HCT116 (cell line): ENCODE data around the gene VSIG10. TPM values are rescaled to one million over a fixed set of nuclear protein-coding genes. Genes with fewer than 3 reads are reported as not detected.

ENCODE experiments used
- ATAC-seq: fragments of 200-7000 bp; cut with Tn5 transposase; 2 replicates; pipeline ENCODE4 v1.9.1; 2020; ENCODE audit warnings: mild to moderate bottlenecking, moderate library complexity
- BruUV-seq: library from RNA; stranded (reverse); fragments of 400-500 nt; replicated peaks from 2 replicates; lab custom pipeline; 2021; lab: Mats Ljungman, UMichigan
- CTCF ChIA-PET: fragments of 300-600 bp; sonication (Branson Sonifier 250); formaldehyde crosslinking; loops from one replicate; lab custom pipeline; 2021; ENCODE audit warnings: antibody characterized with exemption; lab: Charles Lee
- POLR2A ChIA-PET: fragments of 300-600, 350-600 bp; sonication (Branson Sonifier 250); formaldehyde crosslinking; loops from one replicate; lab custom pipeline; 2021; ENCODE audit warnings: antibody characterized with exemption; lab: Charles Lee
- RAD21 ChIA-PET, 2 experiments: fragments of 300-600 bp; sonication (Branson Sonifier 250); formaldehyde crosslinking; loops; one replicate each; lab custom pipeline; 2023; ENCODE audit warnings: low total read pairs in 2 of 2; ENCODE audit not compliant: uncharacterized antibody in 2 of 2, unreplicated experiment in 2 of 2, low non-redundant PET in 1 of 2; lab: Charles Lee
- DNase-seq: peaks from one replicate; pipeline ENCODE4 v3.0.0-alpha.2; 2010; ENCODE audit warnings: low read depth, low spot score
- H2AFZ ChIP-seq: fragments of 200-600 bp; shearing (Covaris generic), sonication (generic); 2 replicates; pipeline ENCODE4 v1.6.1; 2017; ENCODE audit warnings: low read depth, mixed run types, mixed read lengths, antibody characterized with exemption, low read length; ENCODE audit not compliant: poor library complexity, severe bottlenecking
- H3K27ac ChIP-seq: 2 replicates; pipeline ENCODE4 v1.5.1; 2012; ENCODE audit warnings: low read depth, low read length
- H3K27me3 ChIP-seq: fragments of 200-600 bp; sonication (generic); 2 replicates; pipeline ENCODE4 v1.6.1; 2016; ENCODE audit warnings: mixed run types, low read length, mixed read lengths; ENCODE audit not compliant: insufficient read depth
- H3K36me3 ChIP-seq, 2 experiments: fragments of 200-500 bp in 1 of 2; fragments of 200-600 bp in 1 of 2; sonication (Bioruptor generic) in 1 of 2; sonication (generic) in 1 of 2; 2 replicates each; pipeline versions ENCODE4 v1.5.1 to v1.6.1; 2014 to 2016; ENCODE audit warnings: low read length in 2 of 2, inconsistent platforms in 1 of 2, mixed read lengths in 1 of 2, mixed run types in 1 of 2; ENCODE audit not compliant: insufficient read depth in 2 of 2, control insufficient read depth in 1 of 2
- H3K4me1 ChIP-seq, 2 experiments: fragments of 200-600 bp in 1 of 2; sonication (generic) in 1 of 2; 2 replicates each; pipeline versions ENCODE4 v1.5.1 to v1.6.1; 2012 to 2017; ENCODE audit warnings: low read length in 2 of 2, inconsistent platforms in 1 of 2, mild to moderate bottlenecking in 1 of 2, mixed read lengths in 1 of 2, mixed run types in 1 of 2, moderate library complexity in 1 of 2; ENCODE audit not compliant: insufficient read depth in 2 of 2, control insufficient read depth in 1 of 2
- H3K4me2 ChIP-seq: fragments of 200-600 bp; sonication (generic); 2 replicates; pipeline ENCODE4 v1.6.1; 2017; ENCODE audit warnings: mixed run types, low read length, mixed read lengths
- H3K4me3 ChIP-seq, 2 experiments: fragments of 200-600 bp in 1 of 2; sonication (generic) in 1 of 2; replicated peaks in 1 of 2; 2 replicates each; pipeline ENCODE4 v1.5.1; 2011 to 2016; ENCODE audit warnings: low read length in 2 of 2, control low read depth in 1 of 2, low read depth in 1 of 2, mild to moderate bottlenecking in 1 of 2, mixed read lengths in 1 of 2, mixed run types in 1 of 2
- H3K79me2 ChIP-seq: fragments of 200-600 bp; sonication (generic); 2 replicates; pipeline ENCODE4 v1.6.1; 2017; ENCODE audit warnings: mild to moderate bottlenecking, mixed run types, low read length, moderate library complexity, mixed read lengths; ENCODE audit not compliant: insufficient read depth
- H3K9ac ChIP-seq: fragments of 200-600 bp; sonication (generic); 2 replicates; pipeline ENCODE4 v1.6.1; 2016; ENCODE audit warnings: low read length, mixed read lengths
- H3K9me2 ChIP-seq: fragments of 200-600 bp; sonication (generic), shearing (Covaris generic); 2 replicates; pipeline ENCODE4 v1.6.1; 2017; ENCODE audit warnings: mixed run types, mild to moderate bottlenecking, moderate library complexity; ENCODE audit not compliant: insufficient read depth
- H3K9me3 ChIP-seq, 2 experiments: fragments of 200-500 bp in 1 of 2; fragments of 200-600 bp in 1 of 2; sonication (Bioruptor generic) in 1 of 2; sonication (generic) in 1 of 2; 2 replicates each; pipeline ENCODE4 v1.6.1; 2014 to 2017; ENCODE audit warnings: low read length in 2 of 2, mixed read lengths in 2 of 2, inconsistent platforms in 1 of 2, low read depth in 1 of 2, mild to moderate bottlenecking in 1 of 2, mixed run types in 1 of 2, moderate library complexity in 1 of 2; ENCODE audit not compliant: control insufficient read depth in 1 of 2, insufficient read depth in 1 of 2
- H4K20me1 ChIP-seq: fragments of 200-600 bp; sonication (generic), shearing (Covaris generic); 2 replicates; pipeline ENCODE4 v1.6.1; 2017; ENCODE audit warnings: mixed run types, mild to moderate bottlenecking, moderate library complexity; ENCODE audit not compliant: insufficient read depth
- ELF1 ChIP-seq: IDR thresholded peaks from 2 replicates; pipeline ENCODE4 v1.6.1; 2012; ENCODE audit warnings: low read depth, borderline replicate concordance
- EZH2phosphoT487 ChIP-seq: fragments of 200-600 bp; IDR thresholded peaks from 2 replicates; pipeline ENCODE4 v1.6.1; 2018; ENCODE audit warnings: antibody characterized with exemption, borderline replicate concordance
- TCF7L2 ChIP-seq: IDR thresholded peaks from 2 replicates; pipeline ENCODE4 v1.7.0; 2011; ENCODE audit warnings: borderline replicate concordance, inconsistent platforms; ENCODE audit not compliant: insufficient read depth, insufficient read length; ENCODE audit errors: extremely low read depth
- YY1 ChIP-seq: IDR thresholded peaks from 2 replicates; pipeline ENCODE4 v1.6.1; 2011; ENCODE audit warnings: low read length, low read depth, moderate library complexity, mild to moderate bottlenecking; ENCODE audit not compliant: insufficient replicate concordance; ENCODE audit errors: extremely low read depth
- intact Hi-C: fragments of 100-400 bp; cut with micrococcal nuclease; formaldehyde crosslinking; loops from 2 replicates; pipeline ENCODE4 v1.10.0; 2022
- total RNA-seq: library from RNA; stranded (reverse); gene quantifications from one replicate; pipeline ENCODE4 v1.2.1, GENCODE V29; 2021; ENCODE audit not compliant: unreplicated experiment
- TF ChIP-seq, protein P1 (sequence below): IDR thresholded peaks from 2 replicates; pipeline ENCODE4 v1.6.1; 2011; ENCODE audit warnings: mild to moderate bottlenecking, low read length, moderate library complexity; ENCODE audit not compliant: insufficient replicate concordance; ENCODE audit errors: extremely low read depth
- TF ChIP-seq, protein P2 (sequence below), 3 experiments: fragments of 200-600 bp in 1 of 3; sonication (generic) in 1 of 3; IDR thresholded peaks in 2 of 3; conservative IDR thresholded peaks in 1 of 3; 2 replicates each; pipeline ENCODE4 v1.5.1; 2012 to 2017; ENCODE audit warnings: low read depth in 2 of 3, low read length in 2 of 3, antibody characterized with exemption in 1 of 3, borderline replicate concordance in 1 of 3, control low read depth in 1 of 3, mild to moderate bottlenecking in 1 of 3, mixed read lengths in 1 of 3, mixed run types in 1 of 3, moderate library complexity in 1 of 3; ENCODE audit not compliant: insufficient read depth in 1 of 3
- TF ChIP-seq, protein P3 (sequence below): IDR thresholded peaks from 2 replicates; pipeline ENCODE4 v1.6.1; 2012; ENCODE audit warnings: low read depth

The VSIG10 gene
- total RNA-seq, 1 experiment from 2014 or later = 42.6 TPM

DNA sequence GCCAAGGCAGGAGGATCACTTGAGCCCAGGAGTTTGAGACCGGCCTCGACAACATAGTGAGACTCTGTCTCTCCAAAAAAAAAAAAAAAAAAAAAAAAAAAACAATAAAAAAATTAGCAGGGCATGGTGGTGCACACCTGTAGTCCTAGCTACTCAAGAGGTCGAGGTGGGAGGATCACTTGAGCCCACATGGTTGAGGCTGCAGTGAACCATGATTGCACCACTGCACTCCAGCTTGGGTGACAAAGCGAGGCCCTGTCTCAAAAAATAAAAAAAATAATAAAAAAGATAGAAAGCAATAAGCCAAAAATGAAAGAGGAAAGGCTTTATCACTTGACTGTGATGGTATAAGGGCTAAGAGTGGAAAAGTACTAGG, 21.9 kb upstream of the VSIG10 start:
- no peak overlapping the region for H3K4me2 ChIP-seq
- ChIA-PET POLR2A (interaction anchor here (0.6 kb wide), 1 partner anchor 250 kb away, joined by 3 read pairs; no protein-coding TSS in a partner anchor), RAD21 (no interaction called here), CTCF (no interaction called here)
- no peak overlapping the region for H3K4me3 ChIP-seq
- H3K27me3 ChIP-seq = no peaks in the 10 kb centered on the region
- H3K9me2 ChIP-seq = no peaks in the 10 kb centered on the region
- no TSS peak for BruUV-seq
- no peaks in the 10 kb centered on the region for H3K79me2 ChIP-seq
- H2AFZ ChIP-seq = no peak overlapping the region
- H3K36me3 ChIP-seq = no peaks in the 10 kb centered on the region
- no peaks in the 10 kb centered on the region for H3K9me3 ChIP-seq
- H3K27ac ChIP-seq = no peak overlapping the region
- no peaks in the 10 kb centered on the region for H4K20me1 ChIP-seq
- H3K4me1 ChIP-seq = peaks cover 0 to 5% of the 10 kb centered on the region in 2 experiments; a peak in 3 of 4 replicates
- intact Hi-C loops = no loop called here
- DNase-seq = no peak
- TF ChIP-seq, protein P1, sequence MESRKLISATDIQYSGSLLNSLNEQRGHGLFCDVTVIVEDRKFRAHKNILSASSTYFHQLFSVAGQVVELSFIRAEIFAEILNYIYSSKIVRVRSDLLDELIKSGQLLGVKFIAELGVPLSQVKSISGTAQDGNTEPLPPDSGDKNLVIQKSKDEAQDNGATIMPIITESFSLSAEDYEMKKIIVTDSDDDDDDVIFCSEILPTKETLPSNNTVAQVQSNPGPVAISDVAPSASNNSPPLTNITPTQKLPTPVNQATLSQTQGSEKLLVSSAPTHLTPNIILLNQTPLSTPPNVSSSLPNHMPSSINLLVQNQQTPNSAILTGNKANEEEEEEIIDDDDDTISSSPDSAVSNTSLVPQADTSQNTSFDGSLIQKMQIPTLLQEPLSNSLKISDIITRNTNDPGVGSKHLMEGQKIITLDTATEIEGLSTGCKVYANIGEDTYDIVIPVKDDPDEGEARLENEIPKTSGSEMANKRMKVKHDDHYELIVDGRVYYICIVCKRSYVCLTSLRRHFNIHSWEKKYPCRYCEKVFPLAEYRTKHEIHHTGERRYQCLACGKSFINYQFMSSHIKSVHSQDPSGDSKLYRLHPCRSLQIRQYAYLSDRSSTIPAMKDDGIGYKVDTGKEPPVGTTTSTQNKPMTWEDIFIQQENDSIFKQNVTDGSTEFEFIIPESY = no peak
- TF ChIP-seq ELF1 = no peak
- TF ChIP-seq, protein P2, sequence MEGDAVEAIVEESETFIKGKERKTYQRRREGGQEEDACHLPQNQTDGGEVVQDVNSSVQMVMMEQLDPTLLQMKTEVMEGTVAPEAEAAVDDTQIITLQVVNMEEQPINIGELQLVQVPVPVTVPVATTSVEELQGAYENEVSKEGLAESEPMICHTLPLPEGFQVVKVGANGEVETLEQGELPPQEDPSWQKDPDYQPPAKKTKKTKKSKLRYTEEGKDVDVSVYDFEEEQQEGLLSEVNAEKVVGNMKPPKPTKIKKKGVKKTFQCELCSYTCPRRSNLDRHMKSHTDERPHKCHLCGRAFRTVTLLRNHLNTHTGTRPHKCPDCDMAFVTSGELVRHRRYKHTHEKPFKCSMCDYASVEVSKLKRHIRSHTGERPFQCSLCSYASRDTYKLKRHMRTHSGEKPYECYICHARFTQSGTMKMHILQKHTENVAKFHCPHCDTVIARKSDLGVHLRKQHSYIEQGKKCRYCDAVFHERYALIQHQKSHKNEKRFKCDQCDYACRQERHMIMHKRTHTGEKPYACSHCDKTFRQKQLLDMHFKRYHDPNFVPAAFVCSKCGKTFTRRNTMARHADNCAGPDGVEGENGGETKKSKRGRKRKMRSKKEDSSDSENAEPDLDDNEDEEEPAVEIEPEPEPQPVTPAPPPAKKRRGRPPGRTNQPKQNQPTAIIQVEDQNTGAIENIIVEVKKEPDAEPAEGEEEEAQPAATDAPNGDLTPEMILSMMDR (IDR thresholded peaks at IDR 0.05 in 2 of 3, conservative IDR thresholded peaks at IDR 0.05 in 1 of 3; ENCODE audit: borderline replicate concordance in 1 of 3, insufficient read depth in 1 of 3, low read depth in 2 of 3, low read length in 2 of 3) = no peak
- TF ChIP-seq EZH2phosphoT487 = no peak
- TF ChIP-seq, protein P3, sequence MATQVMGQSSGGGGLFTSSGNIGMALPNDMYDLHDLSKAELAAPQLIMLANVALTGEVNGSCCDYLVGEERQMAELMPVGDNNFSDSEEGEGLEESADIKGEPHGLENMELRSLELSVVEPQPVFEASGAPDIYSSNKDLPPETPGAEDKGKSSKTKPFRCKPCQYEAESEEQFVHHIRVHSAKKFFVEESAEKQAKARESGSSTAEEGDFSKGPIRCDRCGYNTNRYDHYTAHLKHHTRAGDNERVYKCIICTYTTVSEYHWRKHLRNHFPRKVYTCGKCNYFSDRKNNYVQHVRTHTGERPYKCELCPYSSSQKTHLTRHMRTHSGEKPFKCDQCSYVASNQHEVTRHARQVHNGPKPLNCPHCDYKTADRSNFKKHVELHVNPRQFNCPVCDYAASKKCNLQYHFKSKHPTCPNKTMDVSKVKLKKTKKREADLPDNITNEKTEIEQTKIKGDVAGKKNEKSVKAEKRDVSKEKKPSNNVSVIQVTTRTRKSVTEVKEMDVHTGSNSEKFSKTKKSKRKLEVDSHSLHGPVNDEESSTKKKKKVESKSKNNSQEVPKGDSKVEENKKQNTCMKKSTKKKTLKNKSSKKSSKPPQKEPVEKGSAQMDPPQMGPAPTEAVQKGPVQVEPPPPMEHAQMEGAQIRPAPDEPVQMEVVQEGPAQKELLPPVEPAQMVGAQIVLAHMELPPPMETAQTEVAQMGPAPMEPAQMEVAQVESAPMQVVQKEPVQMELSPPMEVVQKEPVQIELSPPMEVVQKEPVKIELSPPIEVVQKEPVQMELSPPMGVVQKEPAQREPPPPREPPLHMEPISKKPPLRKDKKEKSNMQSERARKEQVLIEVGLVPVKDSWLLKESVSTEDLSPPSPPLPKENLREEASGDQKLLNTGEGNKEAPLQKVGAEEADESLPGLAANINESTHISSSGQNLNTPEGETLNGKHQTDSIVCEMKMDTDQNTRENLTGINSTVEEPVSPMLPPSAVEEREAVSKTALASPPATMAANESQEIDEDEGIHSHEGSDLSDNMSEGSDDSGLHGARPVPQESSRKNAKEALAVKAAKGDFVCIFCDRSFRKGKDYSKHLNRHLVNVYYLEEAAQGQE = no peak
- no peak for TF ChIP-seq YY1
- TF ChIP-seq TCF7L2 = no peak
- H3K9ac ChIP-seq = no peak overlapping the region
- no peak for ATAC-seq
